IMR-90 (cell line): ENCODE results near the gene GABRB2. TPM values are rescaled to one million over a fixed set of nuclear protein-coding genes. Genes with fewer than 3 reads are reported as not detected.

Experiments
- ATAC-seq: fragments of 200-7000 bp; cut with Tn5 transposase; 2 replicates; pipeline ENCODE4 v1.9.1; 2020; ENCODE audit warnings: low read depth, mild to moderate bottlenecking, moderate library complexity
- BruUV-seq: library from RNA; stranded (reverse); fragments of 400-500 nt; replicated peaks from 2 replicates; lab custom pipeline; 2021; lab: Mats Ljungman, UMichigan
- CTCF ChIA-PET: fragments of 300-600 bp; formaldehyde crosslinking; extraction: SDS; loops from one replicate; lab custom pipeline; 2021; ENCODE audit warnings: antibody characterized with exemption; lab: Yijun Ruan, JAX
- POLR2A ChIA-PET: fragments of 300-600 bp; sonication (Branson Sonifier 250); formaldehyde crosslinking; loops from one replicate; lab custom pipeline; 2022; ENCODE audit warnings: antibody characterized with exemption; ENCODE audit not compliant: unreplicated experiment; lab: Charles Lee
- DNase-seq: peaks from one replicate; pipeline ENCODE4 v3.0.0; 2013
- H2AFZ ChIP-seq: replicated peaks from 2 replicates; pipeline ENCODE3; 2013; ENCODE audit warnings: low read length, mild to moderate bottlenecking; ENCODE audit not compliant: poor library complexity
- H2AK5ac ChIP-seq: 2 replicates; pipeline ENCODE4 v1.6.1; 2013; ENCODE audit warnings: low read depth, low read length, inconsistent platforms
- H2AK9ac ChIP-seq: replicated peaks from 2 replicates; pipeline ENCODE3; 2013; ENCODE audit warnings: mild to moderate bottlenecking, low read depth, low read length, moderate library complexity; ENCODE audit not compliant: poor library complexity
- H2BK120ac ChIP-seq: 2 replicates; pipeline ENCODE4 v1.6.1; 2013; ENCODE audit warnings: low read depth, low read length, inconsistent platforms
- H2BK15ac ChIP-seq: 3 replicates; pipeline ENCODE4 v1.6.1; 2013; ENCODE audit warnings: low read depth, low read length, inconsistent platforms
- H2BK20ac ChIP-seq: 2 replicates; pipeline ENCODE4 v1.6.1; 2013; ENCODE audit warnings: low read depth, mild to moderate bottlenecking, inconsistent platforms, low read length, moderate library complexity
- H2BK5ac ChIP-seq: 2 replicates; pipeline ENCODE4 v1.6.1; 2013; ENCODE audit warnings: mild to moderate bottlenecking, low read depth, low read length, inconsistent platforms; ENCODE audit not compliant: poor library complexity, severe bottlenecking
- H3K14ac ChIP-seq: replicated peaks from 2 replicates; pipeline ENCODE4 v1.6.1; 2013; ENCODE audit warnings: low read depth, low read length, inconsistent platforms
- H3K18ac ChIP-seq: 2 replicates; pipeline ENCODE4 v1.6.1; 2013; ENCODE audit warnings: low read depth, low read length, control low read depth
- H3K23ac ChIP-seq: 2 replicates; pipeline ENCODE4 v1.6.1; 2013; ENCODE audit warnings: low read depth, low read length, inconsistent platforms
- H3K27ac ChIP-seq: 2 replicates; pipeline ENCODE4 v1.5.1; 2013; ENCODE audit warnings: mild to moderate bottlenecking, control low read depth, low read length; ENCODE audit not compliant: insufficient read depth
- H3K27me3 ChIP-seq: 2 replicates; pipeline ENCODE4 v1.6.1; 2013; ENCODE audit warnings: low read length; ENCODE audit not compliant: control insufficient read depth, insufficient read depth
- H3K36me3 ChIP-seq: 2 replicates; pipeline ENCODE4 v1.6.1; 2013; ENCODE audit warnings: low read length, mixed read lengths; ENCODE audit not compliant: control insufficient read depth, insufficient read depth
- H3K4ac ChIP-seq: 2 replicates; pipeline ENCODE4 v1.6.1; 2013; ENCODE audit warnings: low read depth, low read length, inconsistent platforms
- H3K4me1 ChIP-seq: 2 replicates; pipeline ENCODE4 v1.6.1; 2013; ENCODE audit warnings: low read length, mixed read lengths; ENCODE audit not compliant: control insufficient read depth, insufficient read depth
- H3K4me2 ChIP-seq: 2 replicates; pipeline ENCODE4 v1.6.1; 2013; ENCODE audit warnings: low read depth, mild to moderate bottlenecking, control low read depth, low read length, moderate library complexity
- H3K4me3 ChIP-seq: 2 replicates; pipeline ENCODE4 v1.5.1; 2013; ENCODE audit warnings: low read depth, mild to moderate bottlenecking, control low read depth, low read length, moderate library complexity; ENCODE audit not compliant: insufficient read depth
- H3K56ac ChIP-seq: 2 replicates; pipeline ENCODE4 v1.6.1; 2013; ENCODE audit warnings: low read length, inconsistent platforms; ENCODE audit not compliant: insufficient read depth; ENCODE audit errors: extremely low read depth
- H3K79me1 ChIP-seq, 2 experiments: 2 replicates each; pipeline ENCODE4 v1.6.1; 2013; ENCODE audit warnings: low read length in 2 of 2, inconsistent platforms in 1 of 2, low read depth in 1 of 2
- H3K9ac ChIP-seq: 2 replicates; pipeline ENCODE4 v1.6.1; 2013; ENCODE audit warnings: low read depth, low read length, control low read depth
- H3K9me1 ChIP-seq: 2 replicates; pipeline ENCODE4 v1.6.1; 2013; ENCODE audit warnings: low read length, inconsistent platforms; ENCODE audit not compliant: insufficient read depth
- H3K9me3 ChIP-seq: 2 replicates; pipeline ENCODE4 v1.6.1; 2013; ENCODE audit warnings: low read length; ENCODE audit not compliant: control insufficient read depth, insufficient read depth
- H4K20me1 ChIP-seq: 2 replicates; pipeline ENCODE4 v1.6.1; 2013; ENCODE audit warnings: low read length, inconsistent platforms; ENCODE audit not compliant: insufficient read depth
- H4K5ac ChIP-seq: 2 replicates; pipeline ENCODE4 v1.6.1; 2013; ENCODE audit warnings: mild to moderate bottlenecking, low read depth, low read length, control low read depth
- H4K8ac ChIP-seq, 2 experiments: 2 replicates each; pipeline ENCODE4 v1.6.1; 2013; ENCODE audit warnings: low read depth in 2 of 2, low read length in 2 of 2, control low read depth in 1 of 2, inconsistent platforms in 1 of 2
- H4K91ac ChIP-seq: 2 replicates; pipeline ENCODE4 v1.6.1; 2013; ENCODE audit warnings: low read depth, low read length, inconsistent platforms; ENCODE audit not compliant: insufficient read depth
- MAFK ChIP-seq: IDR thresholded peaks from 2 replicates; pipeline ENCODE4 v1.6.1; 2012; ENCODE audit warnings: low read depth, low read length, improper control_type of control experiment
- RCOR1 ChIP-seq: IDR thresholded peaks from 2 replicates; pipeline ENCODE4 v1.6.1; 2012; ENCODE audit warnings: mild to moderate bottlenecking, low read length, improper control_type of control experiment; ENCODE audit not compliant: insufficient replicate concordance
- WGBS, 2 experiments: methylation state at CpG; one replicate each; pipeline versions ENCODE4 v1.1.5 to v1.1.7; 2013; ENCODE audit warnings: missing lambda C conversion rate in 2 of 2; ENCODE audit not compliant: insufficient read length in 1 of 2; ENCODE audit errors: extremely low coverage in 2 of 2; 5-methylcytosine and 5-hydroxymethylcytosine counted together
- dilution Hi-C: fragments of 300-500 bp; cut with HindIII; formaldehyde crosslinking; loops from one replicate; pipeline ENCODE4 v1.14.3; 2018; ENCODE audit warnings: low sequenced_read_pairs; ENCODE audit not compliant: unreplicated experiment
- in situ Hi-C: fragments of 300-500 bp; cut with MboI; formaldehyde crosslinking; loops from 3 replicates; pipeline ENCODE4 v1.14.3; 2019; ENCODE audit warnings: low sequenced_read_pairs, inconsistent platforms, mixed read lengths
- intact Hi-C: fragments of 100-400 bp; cut with micrococcal nuclease; formaldehyde crosslinking; loops from 2 replicates; pipeline ENCODE4 v1.10.0; 2022
- polyA plus RNA-seq, 3 experiments: library from polyadenylated mRNA; depleted of rRNA; stranded (reverse); fragments of >200 nt; gene quantifications; 2 replicates each; pipeline ENCODE4 v1.2.3, GENCODE V29; 2012; ENCODE audit warnings: low replicate concordance in 1 of 3
- total RNA-seq: library from RNA; depleted of rRNA; stranded (reverse); fragments of >200 nt; gene quantifications from 2 replicates; pipeline ENCODE4 v1.2.3, GENCODE V29; 2012

Gene GABRB2
- total and polyA plus RNA-seq, 2 of the 4 experiments (the other 2 are of a cell fraction), result not detected

DNA sequence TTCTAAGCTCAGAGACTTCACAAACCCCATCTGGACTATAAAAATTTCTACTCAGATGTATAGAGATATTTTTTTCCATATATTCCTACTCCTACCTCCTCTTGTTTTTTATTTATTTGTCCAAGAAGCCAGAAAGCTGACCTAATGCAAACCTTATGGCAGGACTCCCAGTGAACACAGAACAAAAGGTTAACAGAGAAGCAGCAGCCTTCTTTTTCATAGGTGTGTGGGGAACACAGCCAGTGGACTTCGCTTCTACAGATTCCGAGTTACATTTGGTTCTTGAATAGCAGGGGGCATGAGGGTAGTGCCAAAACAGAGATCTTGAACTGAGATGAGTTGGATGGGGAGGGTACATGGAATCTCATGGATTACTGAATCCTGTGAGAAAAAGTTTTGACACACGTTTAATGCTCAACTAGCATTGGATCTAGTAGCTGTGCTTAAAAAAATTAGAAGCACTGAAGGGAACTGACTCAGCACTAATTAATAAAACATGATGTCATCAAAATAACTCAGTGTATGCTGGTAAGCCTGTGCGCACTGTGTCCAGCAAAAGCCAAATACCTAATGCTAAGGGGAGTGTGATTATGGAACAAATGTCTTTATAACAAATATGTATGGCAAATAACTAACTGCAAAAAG, 240.1 kb downstream of the GABRB2 start:
- no peak overlapping the region for H3K9ac ChIP-seq
- no peak overlapping the region for H2AK9ac ChIP-seq
- no peak overlapping the region for H4K91ac ChIP-seq
- DNase-seq (no peak), ATAC-seq (no peak)
- no peak overlapping the region for H2AFZ ChIP-seq
- POLR2A ChIA-PET, result no interaction called here
- H3K27me3 ChIP-seq, result no peaks in the 10 kb centered on the region
- no peak overlapping the region for H3K27ac ChIP-seq
- intact Hi-C loops, result no loop called here
- H4K8ac ChIP-seq, result no peak overlapping the region
- no peak overlapping the region for H4K5ac ChIP-seq
- peak; percentile 71 for TF ChIP-seq MAFK
- no peak for TF ChIP-seq RCOR1
- in situ Hi-C loops, result no loop called here
- no peaks in the 10 kb centered on the region for H4K20me1 ChIP-seq
- peaks cover 6% of the 10 kb centered on the region for H3K9me3 ChIP-seq
- no TSS peak for BruUV-seq
- H3K18ac ChIP-seq, result no peak overlapping the region
- no peak overlapping the region for H2BK15ac ChIP-seq
- H3K4me3 ChIP-seq, result no peak overlapping the region
- H3K36me3 ChIP-seq, result no peaks in the 10 kb centered on the region
- CTCF ChIA-PET, result interaction anchor here (1.0 kb wide), 1 partner anchor 12 kb away, joined by 3 read pairs; no protein-coding TSS in a partner anchor
- dilution Hi-C loops, result no loop called here
- WGBS, 2 experiments, result 40% methylated on average over 1 of the region's 4 CpGs; no CpG with 5 or more reads in 1 of the 2 experiments
- no peak overlapping the region for H3K4me2 ChIP-seq
- H3K23ac ChIP-seq, result no peak overlapping the region
- no peaks in the 10 kb centered on the region for H3K4me1 ChIP-seq
- no peak overlapping the region for H2BK20ac ChIP-seq
- H3K14ac ChIP-seq, result no peak overlapping the region
- no peaks in the 10 kb centered on the region for H3K79me1 ChIP-seq
- no peak overlapping the region for H2BK5ac ChIP-seq
- no peaks in the 10 kb centered on the region for H3K9me1 ChIP-seq
- H2AK5ac ChIP-seq, result no peak overlapping the region
- H3K56ac ChIP-seq, result no peak overlapping the region
- H2BK120ac ChIP-seq, result no peak overlapping the region
- H3K4ac ChIP-seq, result no peak overlapping the region
